Stimulated activated CD4-positive, alpha-beta T cell treated with anti-CD3 and anti-CD28 coated beads, TNF-alpha, amount 100 ng/mL, for 4 hours (primary cell): ENCODE measurements around the gene NME3.

ENCODE experiments used
- DNase-seq, 3 experiments: peaks; one replicate each; pipeline ENCODE4 v3.0.0-alpha.2; 2020; ENCODE audit warnings: low read depth in 3 of 3

The NME3 gene

DNA sequence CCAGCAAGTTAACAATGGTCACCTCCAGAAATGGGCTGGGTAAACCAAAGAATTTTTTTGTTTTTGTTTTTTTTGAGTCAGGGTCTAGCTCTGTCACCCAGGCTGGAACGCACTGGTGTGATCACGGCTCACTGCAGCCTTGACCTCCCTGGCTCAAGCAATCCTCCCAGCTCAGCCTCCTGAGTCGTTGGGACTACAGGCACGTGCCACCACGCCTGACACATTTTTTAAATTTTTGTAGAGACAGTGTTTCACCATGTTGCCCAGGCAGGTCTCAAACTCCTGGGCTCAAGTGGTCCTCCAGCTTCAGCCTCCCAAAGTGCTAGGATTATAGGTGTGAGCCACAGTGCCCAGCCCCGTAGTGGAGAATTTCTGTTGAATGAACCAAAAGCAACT, 9.3 kb upstream of the NME3 start:
- DNase-seq = no peak

DNA sequence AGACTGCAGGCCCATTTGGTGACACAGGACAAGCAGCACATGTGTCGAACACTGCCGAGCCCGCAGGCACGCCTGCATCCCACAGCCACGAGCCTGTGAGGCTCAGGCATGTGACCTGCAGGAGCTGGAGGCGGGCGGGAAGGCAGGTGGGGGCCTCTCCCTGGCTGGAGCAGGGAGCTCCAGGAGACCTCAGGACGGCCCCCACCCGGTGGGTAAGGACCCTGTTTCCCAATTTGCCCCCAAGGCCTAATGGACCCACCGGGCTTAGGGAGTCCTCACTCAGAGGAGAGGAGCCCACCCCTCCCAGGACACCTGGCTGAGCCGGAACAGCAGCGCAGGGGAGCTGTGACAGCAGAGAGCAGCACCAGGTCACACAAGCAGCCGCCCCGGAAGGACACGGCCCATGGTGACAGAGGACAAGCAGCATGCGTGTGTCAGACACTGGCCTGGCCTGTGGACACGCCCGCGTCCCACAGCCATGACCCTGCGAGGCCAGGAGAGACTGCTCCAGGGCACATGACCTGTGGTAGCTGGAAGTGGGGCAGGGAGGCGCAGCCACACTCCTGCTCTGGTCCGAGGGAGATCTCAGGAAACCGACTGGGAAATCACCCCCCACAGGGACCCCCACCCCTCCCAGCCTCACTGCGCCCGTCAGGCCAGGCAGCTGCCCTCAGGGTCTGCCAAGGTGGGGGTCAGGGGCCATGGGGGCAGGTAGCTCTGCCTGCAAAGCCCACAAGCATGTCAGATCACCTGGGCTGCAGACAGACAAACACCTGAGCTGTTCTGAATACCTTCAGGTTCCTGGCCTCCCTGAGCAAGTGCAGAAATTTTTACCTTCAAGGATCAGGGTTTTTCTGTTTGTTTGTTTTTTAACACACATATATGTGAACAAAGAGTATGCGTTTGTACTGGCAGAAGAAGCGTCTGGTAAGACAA, 8.7 kb upstream of the NME3 start:
- DNase-seq = no peak

DNA sequence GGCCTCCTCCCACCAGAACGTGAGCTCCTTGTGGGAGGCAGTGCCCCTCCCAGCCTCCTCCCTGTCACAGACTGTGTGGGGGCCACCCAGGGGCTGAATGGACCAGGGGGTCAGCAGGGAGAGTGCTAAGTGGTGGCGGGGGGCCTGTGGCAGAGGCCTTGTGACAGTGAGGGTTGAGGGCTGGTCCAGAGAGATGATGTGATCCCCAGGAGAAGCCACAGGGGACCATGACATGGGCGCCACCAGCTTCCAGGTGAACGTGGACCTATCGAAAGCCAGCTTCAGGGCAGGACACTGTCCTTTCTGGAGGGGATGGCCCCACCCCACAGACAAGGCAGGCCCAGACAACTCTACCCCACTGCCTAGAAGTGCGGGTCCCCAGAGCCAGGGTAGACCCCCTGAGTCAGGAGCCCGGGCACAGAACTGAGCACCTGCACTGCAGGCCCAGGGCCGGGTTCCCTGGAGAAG, 7.9 kb upstream of the NME3 start:
- no peak for DNase-seq

DNA sequence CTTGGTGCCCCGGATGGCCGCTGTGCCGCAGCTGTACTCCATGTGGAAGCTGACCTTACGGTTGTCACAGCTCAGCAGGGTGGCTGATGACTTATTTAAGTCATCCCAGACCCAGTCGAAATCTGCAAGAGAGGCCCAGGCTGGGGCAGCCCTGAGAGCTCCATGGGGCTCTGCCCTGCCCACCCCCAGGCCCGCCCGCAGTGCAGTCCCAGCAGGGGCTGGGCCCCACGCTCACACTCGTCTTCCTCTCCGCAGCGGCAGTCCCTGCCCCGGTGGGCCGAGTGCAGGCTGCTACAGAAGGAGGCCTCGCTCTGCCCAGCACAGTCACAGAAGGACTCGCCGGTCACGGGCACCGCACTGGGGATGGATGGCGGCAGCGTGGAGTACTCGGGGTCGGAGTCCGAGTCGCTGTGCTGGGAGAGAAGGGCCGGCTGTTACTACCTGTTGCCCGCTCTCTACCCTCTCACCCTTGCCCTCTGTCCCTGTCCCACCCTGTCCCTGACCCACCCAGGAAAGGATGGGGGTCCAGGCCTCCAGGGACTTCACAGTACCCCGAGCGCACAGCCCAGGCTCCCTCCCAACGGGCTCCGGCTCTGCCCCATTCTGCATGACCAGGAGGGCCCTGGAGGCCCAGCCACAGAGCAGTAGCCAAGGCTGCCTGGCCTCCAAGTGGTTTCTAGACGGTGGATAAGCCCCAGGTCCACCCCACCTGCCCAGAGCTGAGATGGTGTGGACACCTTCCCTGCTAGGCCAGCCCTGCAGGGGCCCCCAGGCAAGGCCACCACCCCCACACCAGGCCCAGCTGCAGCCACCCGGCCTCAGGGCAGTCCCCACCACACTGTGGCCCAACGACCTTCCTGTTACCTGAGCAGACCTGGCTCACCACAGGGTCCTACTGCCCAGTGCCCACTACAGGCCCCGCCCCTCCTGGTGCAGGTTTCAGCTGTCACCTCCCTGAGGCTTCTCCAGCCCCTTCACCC, 7.1 kb upstream of the NME3 start:
- DNase-seq = no peak

DNA sequence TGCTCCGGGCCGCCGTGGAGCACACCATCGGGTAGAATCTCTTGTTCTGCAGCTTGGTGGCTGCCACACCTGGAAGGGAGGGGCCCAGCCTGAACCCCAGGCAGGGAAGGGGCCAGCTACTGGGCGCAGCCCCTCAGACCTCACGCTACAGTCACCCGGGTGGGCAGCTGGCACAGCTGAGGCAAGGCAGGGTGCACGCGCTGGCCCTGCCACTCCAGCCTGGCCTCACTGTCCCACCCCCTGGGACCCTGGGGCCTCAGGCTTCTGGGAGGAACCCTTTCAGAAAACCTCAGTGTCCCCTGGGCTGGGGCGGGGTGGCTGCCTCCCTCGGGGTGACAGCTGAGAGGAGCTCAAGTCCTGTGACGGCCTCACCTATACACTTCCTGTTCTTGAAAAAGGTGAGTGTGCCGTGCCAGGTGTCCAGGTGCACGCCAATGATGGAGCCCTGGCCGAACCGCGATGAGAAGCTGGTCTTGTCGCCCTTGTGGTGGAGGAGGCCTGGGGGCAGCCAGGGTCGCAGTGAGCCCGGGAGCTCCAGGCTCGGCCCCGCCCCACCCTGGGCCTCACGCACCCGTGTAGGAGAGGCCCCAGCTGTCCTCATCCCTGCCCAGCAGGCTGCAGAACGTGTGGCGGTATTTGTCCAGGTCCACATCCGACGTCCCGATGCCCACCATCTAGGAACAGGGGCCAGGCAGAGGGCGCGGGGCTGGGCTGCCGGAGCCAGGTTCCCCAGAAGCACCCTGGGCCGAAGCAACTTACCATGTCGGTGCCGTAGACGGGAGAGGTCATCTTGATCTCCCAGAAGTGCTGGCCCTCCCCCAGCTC, 6.2 kb upstream of the NME3 start:
- DNase-seq = no peak

DNA sequence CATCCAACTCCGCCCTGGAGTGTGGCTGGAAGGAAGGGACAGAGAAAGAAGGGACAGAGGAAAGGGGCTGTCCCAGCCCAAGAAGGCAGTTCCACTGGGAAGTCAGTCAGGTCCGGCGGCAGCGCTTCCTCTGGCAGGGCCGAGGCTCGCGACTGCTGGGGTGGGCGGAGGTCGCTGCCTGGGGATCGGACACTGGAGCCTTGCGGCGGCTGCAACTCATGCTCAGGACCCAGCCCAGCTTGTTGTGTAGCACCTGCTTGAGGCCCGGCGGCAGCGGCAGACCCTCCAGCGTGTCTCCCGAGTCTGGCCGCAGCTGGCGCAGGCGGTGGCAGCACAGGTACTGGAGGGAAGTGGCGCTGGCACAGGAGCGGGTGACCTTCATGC, 5.6 kb upstream of the NME3 start:
- no peak for DNase-seq

DNA sequence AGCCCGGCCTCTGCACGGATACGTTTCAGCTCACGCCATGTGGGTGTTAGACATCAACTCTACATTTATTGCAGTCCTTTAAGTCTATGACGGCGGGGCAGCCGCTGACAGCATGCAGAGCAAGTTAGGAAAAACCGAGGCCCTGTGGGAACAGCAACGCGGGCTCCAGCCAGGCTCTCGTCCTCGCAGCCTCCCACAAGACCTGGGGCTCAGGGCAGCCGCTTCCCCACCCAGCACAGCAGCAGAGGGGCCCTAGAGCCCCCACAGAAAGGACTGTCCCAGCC, 5.3 kb upstream of the NME3 start:
- DNase-seq = no peak

DNA sequence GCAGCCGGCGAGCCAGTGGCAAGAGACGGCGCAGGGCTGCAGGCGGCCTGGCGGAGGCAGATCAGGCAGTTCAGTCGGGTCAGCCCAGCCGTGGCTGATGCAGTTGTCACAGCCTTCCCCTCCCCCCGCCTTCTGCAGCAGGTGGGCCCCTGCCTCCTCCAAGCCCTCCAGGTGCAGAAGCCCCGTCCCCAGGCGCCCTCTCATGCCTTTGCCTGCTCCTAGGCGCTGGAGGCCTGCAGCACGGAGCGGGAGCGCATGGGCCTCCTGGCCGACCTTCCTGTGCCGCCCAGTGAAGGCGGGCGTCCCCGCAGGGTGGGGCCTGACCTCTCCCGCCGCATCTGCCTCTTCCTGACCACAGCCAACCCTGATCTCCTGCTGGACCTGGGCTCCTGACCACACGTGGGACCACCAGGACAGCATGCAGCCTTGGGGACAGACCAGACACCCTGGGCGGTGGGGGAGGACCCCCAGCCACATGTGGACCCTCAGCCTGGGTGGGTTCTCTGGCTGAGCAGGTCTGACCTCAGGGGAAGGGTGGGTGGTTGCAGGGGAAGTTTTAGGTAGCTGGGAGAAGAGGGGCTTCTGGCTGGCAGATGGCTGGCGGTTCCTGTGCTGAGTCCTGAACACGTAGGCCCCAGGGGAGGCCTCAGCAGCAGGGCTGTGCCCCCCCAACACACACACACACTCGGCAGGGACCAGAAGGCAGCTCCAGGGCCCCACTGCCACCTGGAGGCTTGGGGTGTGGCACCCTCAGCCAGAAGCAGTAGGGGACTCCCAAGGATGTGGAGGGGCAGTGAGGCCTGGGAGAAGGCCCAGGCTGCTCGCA, 4.7 kb upstream of the NME3 start:
- DNase-seq = no peak

DNA sequence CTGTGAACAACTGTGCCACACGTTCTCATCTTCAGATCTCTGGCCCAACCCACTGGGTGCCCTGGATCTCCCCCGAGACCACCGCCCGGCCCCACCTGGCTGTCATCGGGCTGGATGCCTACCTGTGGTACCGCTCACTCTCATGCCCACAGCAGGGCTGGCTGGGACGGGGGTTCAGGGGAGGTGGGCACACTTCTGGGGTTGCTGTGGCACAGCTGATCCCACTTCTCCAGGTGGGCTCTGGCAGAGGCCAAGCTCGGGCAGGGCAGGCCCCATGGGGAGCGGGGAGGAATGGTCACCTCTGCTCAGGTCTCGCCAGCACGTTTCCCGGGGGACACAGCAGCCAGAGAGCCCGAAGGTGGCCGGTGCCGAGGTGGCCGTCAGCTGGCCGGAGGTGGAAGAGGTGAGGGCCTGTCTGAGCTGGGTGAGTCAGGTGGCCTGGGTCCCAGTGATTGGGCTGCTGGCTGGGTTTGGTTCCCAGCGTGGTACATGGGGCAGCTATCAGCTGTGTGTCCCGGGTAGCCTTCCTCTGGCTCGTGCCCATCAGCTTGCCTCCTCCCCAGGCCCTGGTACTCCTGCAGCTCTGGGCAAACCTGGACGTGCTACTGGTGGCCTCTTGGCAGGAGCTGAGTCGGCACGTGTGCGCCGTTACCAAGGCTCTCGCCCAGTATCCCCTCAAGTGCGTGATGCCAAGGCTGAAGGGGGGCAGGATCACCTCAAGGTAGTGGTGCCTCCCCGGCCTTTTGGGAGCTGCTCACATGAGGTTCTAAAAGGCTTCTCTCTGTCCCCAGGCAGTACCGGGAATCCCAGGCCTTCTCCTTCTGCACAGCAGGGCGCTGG, 3.9 kb upstream of the NME3 start:
- no peak for DNase-seq

DNA sequence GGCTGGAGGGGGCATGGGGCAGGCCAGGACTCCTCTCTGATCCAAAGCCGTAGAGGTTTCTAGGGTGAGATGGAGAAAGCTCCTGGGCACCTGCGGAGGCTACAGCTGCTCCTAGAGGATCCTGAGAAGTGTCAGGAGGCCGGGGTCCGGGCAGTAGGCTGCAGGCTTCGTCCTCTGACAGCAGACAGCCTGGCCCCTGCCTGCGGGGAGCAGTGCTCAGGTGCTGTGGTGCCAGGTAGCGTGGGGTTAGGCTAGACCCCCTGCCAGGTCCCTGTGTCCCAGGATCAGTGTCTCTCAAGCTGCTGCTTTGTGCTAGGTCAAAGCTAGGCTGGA, 3.1 kb upstream of the NME3 start:
- DNase-seq = no peak

DNA sequence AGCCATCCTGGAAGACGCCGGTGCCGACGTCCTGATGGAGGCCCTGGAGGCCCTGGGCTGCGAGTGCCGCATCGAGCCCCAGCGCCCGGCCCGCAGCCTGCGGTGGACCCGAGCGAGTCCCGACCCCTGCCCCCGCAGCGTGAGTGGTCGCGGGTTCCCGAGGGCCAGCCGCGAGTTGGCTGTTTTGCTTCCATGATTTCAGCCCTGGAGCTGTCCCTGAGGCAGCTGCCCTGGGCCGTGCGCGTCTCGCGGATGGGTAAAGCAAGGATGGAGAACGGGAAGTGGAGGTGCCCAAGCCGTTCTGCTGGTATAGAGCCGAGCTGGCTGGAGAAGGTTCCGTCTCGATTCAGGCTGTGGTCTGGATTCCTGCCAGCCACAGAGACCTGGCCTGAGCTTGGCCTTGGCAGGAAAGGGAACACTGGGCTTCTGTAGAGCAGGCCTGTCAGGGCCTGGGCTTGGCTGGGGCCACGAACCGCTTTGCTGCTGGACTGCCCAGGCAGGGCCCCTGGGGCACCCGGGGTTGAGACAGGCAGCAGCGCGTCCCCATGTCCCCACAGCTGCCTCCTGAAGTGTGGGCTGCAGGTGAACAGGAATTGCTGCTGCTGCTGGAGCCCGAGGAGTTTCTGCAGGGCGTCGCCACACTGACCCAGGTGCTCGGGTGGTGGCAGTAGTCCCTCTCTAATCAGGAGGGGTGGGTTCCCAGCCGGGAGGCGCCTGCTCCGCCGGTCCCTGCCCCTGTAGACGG, 2.5 kb upstream of the NME3 start:
- no peak for DNase-seq

DNA sequence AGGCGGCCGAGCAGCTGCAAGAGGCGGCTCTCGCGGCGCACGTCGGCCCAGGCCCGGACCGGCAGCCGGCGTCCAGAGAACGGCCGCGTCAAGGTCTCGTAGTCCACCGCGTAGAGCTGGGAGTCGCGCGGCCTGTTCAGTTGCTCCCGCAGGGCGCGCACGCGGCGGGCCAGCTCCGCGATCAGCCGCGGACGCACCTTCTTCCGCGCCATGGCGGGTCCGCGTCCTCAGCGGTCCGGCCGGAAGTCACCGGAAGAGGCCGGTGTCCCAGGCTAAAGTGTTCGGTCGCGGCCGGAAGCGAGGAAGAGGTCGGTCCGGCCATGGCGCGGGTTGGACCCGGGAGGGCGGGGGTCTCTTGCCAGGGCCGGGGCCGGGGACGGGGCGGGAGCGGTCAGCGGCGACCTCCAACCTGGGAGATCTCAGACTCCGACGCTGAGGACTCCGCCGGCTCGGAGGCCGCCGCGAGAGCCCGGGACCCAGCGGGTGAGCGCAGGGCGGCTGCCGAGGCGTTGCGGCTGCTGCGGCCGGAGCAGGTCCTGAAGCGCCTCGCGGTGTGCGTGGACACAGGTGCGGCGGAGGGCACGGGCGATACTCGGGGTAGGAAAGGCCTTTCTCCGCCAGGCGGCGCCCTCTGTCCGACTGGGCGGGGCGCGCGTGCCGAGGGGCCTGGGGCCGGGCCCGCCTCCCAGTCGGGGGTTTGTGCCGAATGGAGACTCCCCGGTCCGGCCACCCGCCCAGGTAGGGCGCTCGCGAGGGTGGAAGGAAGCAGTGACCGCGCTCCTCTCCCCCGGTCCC, 1.8 kb upstream of the NME3 start, which contains the start of gene MRPS34:
Gene MRPS34, minus strand, starts transcription at position 227 of the 795 bp plus-strand sequence. Its CDS starts 15 bp downstream, at position 212.
- DNase-seq = peak; percentile 58 to 69 (median 60)

DNA sequence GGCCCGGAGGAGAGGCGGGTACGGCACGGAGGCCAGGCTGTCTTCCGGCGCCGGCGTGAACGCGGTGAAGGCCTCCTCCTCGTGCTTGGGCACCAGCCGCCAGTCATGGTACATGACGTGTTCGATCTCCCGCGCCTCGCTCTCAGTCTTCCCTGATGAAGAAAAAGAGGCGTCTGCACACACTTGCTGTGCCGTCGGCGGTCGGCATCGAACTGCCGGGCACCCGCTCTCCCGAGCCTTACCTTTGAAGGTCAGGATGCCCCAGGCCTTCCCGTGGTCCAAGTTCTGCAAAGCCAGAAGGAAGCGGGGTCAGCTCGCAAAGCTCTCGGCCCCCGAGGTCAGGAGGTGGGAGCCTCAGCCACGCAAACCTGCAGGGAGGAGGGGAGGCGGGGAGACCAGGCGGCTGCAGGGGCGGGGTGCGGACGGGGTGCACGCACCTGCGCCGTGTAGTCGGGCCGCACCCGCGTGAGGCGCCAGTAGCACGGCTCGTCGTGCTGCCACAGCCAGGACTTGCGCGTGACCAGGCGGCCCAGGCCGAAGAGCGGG, 1.1 kb upstream of the NME3 start, which contains the start of gene EME2:
Gene EME2, plus strand, starts transcription at position 449 of the 546 bp plus-strand sequence. CDS start 418 bp downstream, outside the sequence.
- DNase-seq = peak in 1 of 3 experiments; percentile 32

DNA sequence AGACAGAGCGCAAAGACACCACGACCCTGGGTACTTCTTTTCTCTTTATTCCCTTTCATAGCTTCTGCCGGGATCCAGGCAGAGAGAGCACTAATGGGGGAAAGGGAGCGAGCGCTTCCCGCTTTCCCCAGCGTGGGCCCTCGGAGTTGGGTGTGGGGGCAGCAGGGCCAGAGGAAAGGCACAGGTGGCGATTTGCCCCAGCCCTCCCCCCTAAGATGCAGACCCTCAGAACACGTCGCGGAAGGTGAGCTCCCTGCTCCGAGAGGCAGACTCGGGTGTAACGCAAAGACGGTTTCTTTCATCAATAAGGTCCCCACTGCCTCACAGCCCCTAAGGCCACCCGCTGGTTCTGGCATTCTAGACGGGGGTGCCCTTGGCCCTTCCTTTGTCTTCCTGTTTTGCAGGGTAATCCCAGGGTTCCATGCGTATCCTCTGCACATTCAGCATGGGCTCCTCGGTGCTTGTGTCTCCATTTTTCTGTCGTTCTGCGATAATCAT, 570 bp upstream of the NME3 start:
- peak in 1 of 3 experiments; percentile 23 for DNase-seq

DNA sequence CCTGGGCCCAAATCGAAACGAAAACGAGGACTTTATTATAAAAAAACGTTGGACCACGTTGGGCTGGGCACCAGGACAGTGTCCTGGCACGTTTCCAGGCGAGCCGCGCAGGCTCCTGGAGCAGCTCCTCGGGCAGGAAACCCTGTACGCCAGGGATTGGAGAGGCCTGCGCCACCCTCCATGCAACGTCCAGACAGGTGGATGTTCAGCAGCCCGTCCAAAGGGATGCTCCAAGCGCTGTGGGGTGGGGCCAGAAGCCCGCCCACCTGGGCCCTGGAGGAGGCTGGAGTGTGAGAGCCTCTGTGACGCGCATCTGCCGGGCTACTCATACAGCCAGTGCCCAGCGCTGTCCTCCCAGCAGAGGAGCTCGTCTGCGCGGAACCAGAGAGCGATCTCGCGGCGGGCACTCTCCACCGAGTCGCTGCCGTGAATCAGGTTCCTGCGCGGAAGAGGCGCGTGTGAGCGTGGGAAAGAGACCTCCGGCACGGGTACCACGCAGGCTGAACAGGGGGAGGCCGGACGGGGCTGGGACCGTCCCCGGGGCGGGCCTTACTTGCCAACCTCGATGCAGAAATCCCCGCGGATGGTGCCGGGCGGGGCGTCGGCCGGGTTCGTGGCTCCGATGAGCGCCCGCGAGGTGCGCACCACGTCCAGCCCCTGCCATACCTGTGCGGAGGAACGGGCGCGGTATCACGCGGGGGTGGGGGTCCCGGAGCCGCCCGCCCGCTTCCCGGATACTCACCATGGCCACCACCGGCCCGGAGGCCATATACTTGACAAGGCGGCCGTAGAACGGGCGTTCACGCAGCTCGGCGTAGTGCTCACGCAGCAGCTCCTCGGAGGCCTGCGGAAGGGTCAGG, 785 bp downstream of the NME3 start:
- DNase-seq = peak in 1 of 3 experiments; percentile 45

DNA sequence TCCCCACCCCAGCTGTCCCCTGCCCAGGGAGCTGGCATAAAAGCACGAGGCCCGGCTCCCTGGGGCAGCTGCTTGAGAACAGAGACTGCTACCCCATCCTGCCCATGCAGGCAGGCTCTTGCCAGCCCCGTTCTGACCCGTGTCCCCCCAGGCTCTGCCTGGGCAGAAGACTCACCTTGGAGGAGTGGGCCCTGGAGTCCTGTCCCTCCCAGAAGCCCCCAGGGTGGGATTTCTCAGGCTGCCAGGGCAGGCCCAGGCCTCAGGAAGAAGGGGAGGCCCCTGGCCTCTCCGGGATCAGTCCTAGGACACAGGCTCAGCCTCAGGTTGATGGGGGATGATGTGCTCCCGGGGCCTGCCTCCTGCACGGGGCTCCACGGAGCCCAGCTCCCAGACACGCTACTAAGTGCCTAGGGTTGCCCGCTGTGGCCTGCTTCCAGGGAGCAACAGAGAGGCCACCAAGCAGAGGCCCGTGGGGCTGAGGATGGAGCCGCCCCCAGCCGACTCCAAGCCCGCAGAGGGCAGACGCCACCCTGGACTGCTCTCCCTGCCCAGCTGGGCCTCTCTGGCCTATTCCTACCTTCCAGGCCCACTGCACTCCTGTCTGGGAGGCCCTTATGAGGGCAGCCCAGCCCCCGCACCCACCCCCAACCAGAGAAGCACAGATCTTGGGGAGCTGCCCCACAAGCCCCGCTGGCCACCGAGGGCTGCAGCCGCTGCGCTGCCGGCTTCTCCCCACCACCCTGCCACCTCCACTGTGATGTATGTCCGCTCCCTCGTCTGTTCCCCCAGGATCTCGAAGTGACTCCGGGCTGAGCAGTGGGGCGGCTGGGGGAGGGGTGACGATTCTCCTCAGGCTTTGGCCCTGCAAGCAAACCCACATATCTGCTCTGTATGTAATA, 1.7 kb downstream of the NME3 start:
- DNase-seq = no peak
